Kidney epithelial cell (primary cell): ENCODE data around the gene SMAD6. TPM values are rescaled to one million over a fixed set of nuclear protein-coding genes. Genes with fewer than 3 reads are reported as not detected.

Source experiments
- DNase-seq: peaks from one replicate; pipeline ENCODE4 v3.0.0-alpha.2; 2010; ENCODE audit warnings: low read depth
- H3K27me3 ChIP-seq: 2 replicates; pipeline ENCODE4 v1.6.0; 2011; ENCODE audit warnings: low read length; ENCODE audit not compliant: control insufficient read depth, insufficient read depth
- H3K36me3 ChIP-seq: 2 replicates; pipeline ENCODE4 v1.5.1; 2011; ENCODE audit warnings: low read length; ENCODE audit not compliant: control insufficient read depth, insufficient read depth
- H3K4me3 ChIP-seq: 2 replicates; pipeline ENCODE4 v1.5.1; 2011; ENCODE audit warnings: low read depth, mild to moderate bottlenecking, control low read depth, low read length
- CTCF ChIP-seq: IDR thresholded peaks from 2 replicates; pipeline ENCODE4 v1.5.1; 2011; ENCODE audit warnings: mild to moderate bottlenecking, moderate library complexity, low read length, control low read depth, inconsistent platforms; ENCODE audit not compliant: insufficient read depth, poor library complexity, severe bottlenecking
- total RNA-seq: library from RNA; depleted of rRNA; stranded (reverse); fragments of >200 nt; gene quantifications from 2 replicates; pipeline ENCODE4 v1.2.3, GENCODE V29; 2015

Gene SMAD6
- total RNA-seq: 8.3 and 9.0 TPM in 2 replicates

- DNase-seq: peak; percentile 88
- H3K27me3 ChIP-seq: no peaks in the 10 kb centered on the region
- no peak for TF ChIP-seq CTCF
- no peaks in the 10 kb centered on the region for H3K36me3 ChIP-seq
- H3K4me3 ChIP-seq: peak within 1 kb of the TSS; percentile 54
Observed at GRCh38 chr15:66702035-66702786, at the start of gene SMAD6. SMAD6 (plus strand) TSS chr15:66702236; CDS start chr15:66703259, 1,023 bp downstream.

- DNase-seq: no peak
- H3K4me3 ChIP-seq: no peak overlapping the region
- TF ChIP-seq CTCF: no peak
- H3K27me3 ChIP-seq: peaks cover 4% of the 10 kb centered on the region
- H3K36me3 ChIP-seq: no peaks in the 10 kb centered on the region
Observed at GRCh38 chr15:66652806-66653205, 49.2 kb upstream of the SMAD6 start.

- Histone ChIP-seq H3K4me3 (no peak overlapping the region), H3K36me3 (no peaks in the 10 kb centered on the region), H3K27me3 (peaks cover 4% of the 10 kb centered on the region)
- TF ChIP-seq CTCF: no peak
- DNase-seq: no peak
Observed at GRCh38 chr15:66653398-66653797, 48.6 kb upstream of the SMAD6 start.

- Histone ChIP-seq H3K27me3 (peaks cover 4% of the 10 kb centered on the region), H3K36me3 (no peaks in the 10 kb centered on the region), H3K4me3 (no peak overlapping the region)
- DNase-seq: no peak
- TF ChIP-seq CTCF: no peak
Observed at GRCh38 chr15:66653852-66654251, 48.2 kb upstream of the SMAD6 start.

DNA sequence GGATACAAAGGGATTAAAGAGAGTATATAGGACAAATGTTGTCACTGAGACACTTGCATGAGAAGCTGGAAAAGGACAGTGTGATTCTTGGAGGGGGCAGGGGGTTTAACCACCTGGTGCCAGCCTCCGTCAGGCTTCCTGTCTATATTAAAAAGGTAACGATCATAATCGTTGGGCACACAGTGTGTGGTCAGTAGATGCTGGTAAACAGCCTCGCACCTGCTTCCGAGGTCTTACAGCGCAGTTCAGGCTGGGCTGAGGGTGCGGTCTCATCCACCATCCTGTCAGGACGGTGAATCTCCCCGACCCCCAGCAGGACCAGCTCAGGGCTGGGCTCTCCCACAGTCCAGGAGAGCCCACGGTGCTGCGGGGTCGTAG is 47.7 kb upstream of the SMAD6 start:
- no peak for TF ChIP-seq CTCF
- no peaks in the 10 kb centered on the region for H3K36me3 ChIP-seq
- H3K27me3 ChIP-seq: peaks cover 4% of the 10 kb centered on the region

More for the DNA sequence above, 47.7 kb upstream of the SMAD6 start:
- no peak overlapping the region for H3K4me3 ChIP-seq
- DNase-seq: no peak
